Panc1 (cell line): ENCODE measurements around the gene PITPNB. TPM values are rescaled to one million over a fixed set of nuclear protein-coding genes. Genes with fewer than 3 reads are reported as not detected.

ENCODE experiments used
- ATAC-seq: fragments of 200-7000 bp; cut with Tn5 transposase; 2 replicates; pipeline ENCODE4 v1.9.1; 2020; ENCODE audit warnings: mild to moderate bottlenecking, moderate library complexity
- BruUV-seq: library from RNA; stranded (reverse); fragments of 400-500 nt; replicated peaks from 2 replicates; lab custom pipeline; 2021; lab: Mats Ljungman, UMichigan
- CTCF ChIA-PET: fragments of 300-600 bp; sonication (Branson Sonifier 250); formaldehyde crosslinking; loops from one replicate; lab custom pipeline; 2022; ENCODE audit warnings: antibody characterized with exemption; lab: Charles Lee
- POLR2A ChIA-PET: fragments of 300-600 bp; sonication (Branson Sonifier 250); formaldehyde crosslinking; loops from one replicate; lab custom pipeline; 2022; ENCODE audit warnings: antibody characterized with exemption; lab: Charles Lee
- DNase-seq: peaks from one replicate; pipeline ENCODE4 v3.0.0-alpha.2; 2010; ENCODE audit warnings: low read depth, low spot score
- H3K27ac ChIP-seq: 2 replicates; pipeline ENCODE4 v1.5.1; 2011; ENCODE audit warnings: mild to moderate bottlenecking, low read length, inconsistent platforms
- H3K27me3 ChIP-seq: fragments of 200-500 bp; sonication (Bioruptor generic); 2 replicates; pipeline ENCODE4 v1.6.0; 2014; ENCODE audit warnings: low read length, inconsistent platforms; ENCODE audit not compliant: control insufficient read depth, insufficient read depth
- H3K36me3 ChIP-seq: fragments of 200-500 bp; sonication (Bioruptor generic); 2 replicates; pipeline ENCODE4 v1.5.1; 2014; ENCODE audit warnings: inconsistent platforms, mild to moderate bottlenecking, low read length, moderate library complexity; ENCODE audit not compliant: control insufficient read depth, insufficient read depth
- H3K4me1 ChIP-seq: 2 replicates; pipeline ENCODE4 v1.5.1; 2011; ENCODE audit warnings: inconsistent platforms, mild to moderate bottlenecking, low read length, moderate library complexity; ENCODE audit not compliant: control insufficient read depth, insufficient read depth
- H3K4me3 ChIP-seq, 2 experiments: 2 replicates each; pipeline ENCODE4 v1.5.1; 2011 to 2012; ENCODE audit warnings: low read depth in 2 of 2, low read length in 2 of 2, mild to moderate bottlenecking in 2 of 2, inconsistent platforms in 1 of 2, moderate library complexity in 1 of 2
- H3K9me3 ChIP-seq: fragments of 200-500 bp; sonication (Bioruptor generic); 2 replicates; pipeline ENCODE4 v1.5.1; 2014; ENCODE audit warnings: low read depth, mild to moderate bottlenecking, inconsistent platforms, low read length, moderate library complexity; ENCODE audit not compliant: control insufficient read depth, insufficient read depth
- CTCF ChIP-seq: fragments of 450-650 bp; IDR thresholded peaks from 2 replicates; pipeline ENCODE4 v1.5.1; 2017; ENCODE audit warnings: mild to moderate bottlenecking
- POLR2AphosphoS5 ChIP-seq: IDR thresholded peaks from 2 replicates; pipeline ENCODE4 v1.6.1; 2012; ENCODE audit warnings: mild to moderate bottlenecking, low read depth, low read length, moderate library complexity
- REST ChIP-seq, 2 experiments: IDR thresholded peaks; 2 replicates each; pipeline ENCODE4 v1.6.1; 2011 to 2012; ENCODE audit warnings: low read depth in 2 of 2, control low read depth in 1 of 2, low read length in 1 of 2, mild to moderate bottlenecking in 1 of 2, moderate library complexity in 1 of 2; ENCODE audit not compliant: insufficient read depth in 1 of 2
- SIN3A ChIP-seq: IDR thresholded peaks from 2 replicates; pipeline ENCODE4 v1.6.1; 2012; ENCODE audit warnings: low read depth, mild to moderate bottlenecking, low read length, moderate library complexity, borderline replicate concordance; ENCODE audit not compliant: insufficient read depth
- TCF7L2 ChIP-seq: IDR thresholded peaks from 2 replicates; pipeline ENCODE4 v1.6.1; 2011; ENCODE audit warnings: mild to moderate bottlenecking, low read depth, low read length, inconsistent platforms
- in situ Hi-C: cut with HindIII; loops from 2 replicates; pipeline ENCODE4 v1.10.0; 2016; ENCODE audit warnings: low sequenced_read_pairs, low pct_unique_long_range_greater_than_20kb
- intact Hi-C: fragments of 100-400 bp; cut with micrococcal nuclease; formaldehyde crosslinking; loops from one replicate; pipeline ENCODE4 v1.10.0; 2022; ENCODE audit not compliant: unreplicated experiment
- microRNA-seq: library from miRNA; unstranded; fragments of <30 nt; microRNA quantifications from one replicate; pipeline ENCODE4 v1.1.0, GENCODE V29; 2020; ENCODE audit not compliant: unreplicated experiment
- total RNA-seq: library from RNA; stranded (reverse); gene quantifications from one replicate; pipeline ENCODE4 v1.2.1, GENCODE V29; 2021; ENCODE audit not compliant: unreplicated experiment

The PITPNB gene
- total RNA-seq, 1 experiment from 2014 or later: 67.0 TPM

GRCh38 chr22:27803841-27804415, 115.1 kb downstream of the PITPNB start:
- Histone ChIP-seq H3K36me3 (no peaks in the 10 kb centered on the region; the same call in 1 of the 2 replicates), H3K4me1 (0 out of 2 replicates have a peak, but pooled peaks cover 4% of the 10 kb centered on the region), H3K9me3 (no peaks in the 10 kb centered on the region), H3K27ac (no peak overlapping the region), H3K27me3 (no peaks in the 10 kb centered on the region), H3K4me3 (no peak overlapping the region)
- POLR2A ChIA-PET: no interaction called here
- intact Hi-C loops: loop anchor here (5.0 kb wide), 1 partner anchor 397 kb away; no protein-coding TSS in a partner anchor
- DNase-seq: no peak
- in situ Hi-C loops: no loop called here
- TF ChIP-seq POLR2AphosphoS5: no peak
- no peak for TF ChIP-seq TCF7L2
- CTCF ChIA-PET: interaction anchor here (0.7 kb wide), 1 partner anchor 994 kb away, joined by 5 read pairs; no protein-coding TSS in a partner anchor
- BruUV-seq: no TSS peak
- no peak for ATAC-seq

GRCh38 chr22:27802346-27803073, 116.5 kb downstream of the PITPNB start:
- ATAC-seq (no peak), DNase-seq (no peak)
- TF ChIP-seq REST (IDR thresholded peaks at IDR 0.05; ENCODE audit: insufficient read depth in 1 of 2, low read depth in 2 of 2, low read length in 1 of 2) (no peak), POLR2AphosphoS5 (no peak), TCF7L2 (no peak), CTCF (no peak), SIN3A (no peak)
- ChIA-PET POLR2A (no interaction called here), CTCF (no interaction called here)
- 0 out of 2 replicates have a peak, but pooled peaks cover 4% of the 10 kb centered on the region for H3K4me1 ChIP-seq
- in situ Hi-C loops (no loop called here), intact Hi-C loops (loop anchor here (5.0 kb wide), 1 partner anchor 395 kb away; no protein-coding TSS in a partner anchor)
- no peaks in the 10 kb centered on the region for H3K9me3 ChIP-seq
- no TSS peak for BruUV-seq
- no peak overlapping the region for H3K27ac ChIP-seq
- no peaks in the 10 kb centered on the region for H3K27me3 ChIP-seq
- peak overlapping the region; percentile 53 to 58 for H3K4me3 ChIP-seq
- no peaks in the 10 kb centered on the region; the same call in 1 of the 2 replicates for H3K36me3 ChIP-seq

Small RNA genes within 50 kb of the gene (microRNA-seq; reads per million reads assigned to microRNA genes)
- gene MIR3199-1 (not detected), gene MIR3199-2 (not detected)

Other genes with a start within 250 kb of the PITPNB start
- gene MN1, start 117.5 kb downstream of the PITPNB start, total RNA-seq: 0.51 TPM